Activated CD4-positive, CD25-positive, alpha-beta regulatory T cell treated with anti-CD3 and anti-CD28 coated beads, Interleukin-2, amount 50 U/mL, for 16 hours (primary cell): ENCODE data around the gene QKI.
"Not testable (repeated sequence)": the region's sequence is repeated elsewhere in the genome, so short reads cannot be mapped to it uniquely, and the experiment has no call there.

Experiments used
- DNase-seq: peaks from one replicate; pipeline ENCODE4 v3.0.0-alpha.2; 2020; ENCODE audit warnings: low read depth, low spot score

Gene QKI

GRCh38 chr6:163414117-163414945, at the start of gene QKI:
Gene QKI, plus strand, starts transcription at chr6:163414718. Its CDS starts 476 bp downstream, at chr6:163415194.
- DNase-seq, result peak; percentile 55

GRCh38 chr6:163366288-163366687, 48.2 kb upstream of the QKI start:
- no peak for DNase-seq

- no peak for DNase-seq
Measured at GRCh38 chr6:163367497-163368183, 46.9 kb upstream of the QKI start.

DNA sequence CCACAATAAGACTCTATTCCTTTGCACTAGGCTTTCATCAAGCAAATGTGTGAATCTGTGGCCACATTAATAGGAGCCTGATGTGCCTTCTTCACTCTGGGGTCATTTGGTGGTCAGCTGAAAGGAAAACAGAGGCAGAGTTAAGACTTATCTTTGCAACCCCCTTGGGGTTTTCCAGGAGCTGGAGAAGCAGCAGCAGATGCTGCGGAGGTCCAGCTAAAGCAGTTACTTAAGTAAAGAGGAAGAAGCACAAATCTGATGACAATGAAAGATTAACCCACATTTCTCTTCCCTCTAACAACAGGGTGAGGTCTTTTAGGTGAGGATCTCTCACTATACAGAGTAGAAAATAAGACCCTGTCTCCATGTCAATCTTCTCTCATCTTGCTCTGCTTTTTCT, 45.4 kb upstream of the QKI start:
- no peak for DNase-seq

DNA sequence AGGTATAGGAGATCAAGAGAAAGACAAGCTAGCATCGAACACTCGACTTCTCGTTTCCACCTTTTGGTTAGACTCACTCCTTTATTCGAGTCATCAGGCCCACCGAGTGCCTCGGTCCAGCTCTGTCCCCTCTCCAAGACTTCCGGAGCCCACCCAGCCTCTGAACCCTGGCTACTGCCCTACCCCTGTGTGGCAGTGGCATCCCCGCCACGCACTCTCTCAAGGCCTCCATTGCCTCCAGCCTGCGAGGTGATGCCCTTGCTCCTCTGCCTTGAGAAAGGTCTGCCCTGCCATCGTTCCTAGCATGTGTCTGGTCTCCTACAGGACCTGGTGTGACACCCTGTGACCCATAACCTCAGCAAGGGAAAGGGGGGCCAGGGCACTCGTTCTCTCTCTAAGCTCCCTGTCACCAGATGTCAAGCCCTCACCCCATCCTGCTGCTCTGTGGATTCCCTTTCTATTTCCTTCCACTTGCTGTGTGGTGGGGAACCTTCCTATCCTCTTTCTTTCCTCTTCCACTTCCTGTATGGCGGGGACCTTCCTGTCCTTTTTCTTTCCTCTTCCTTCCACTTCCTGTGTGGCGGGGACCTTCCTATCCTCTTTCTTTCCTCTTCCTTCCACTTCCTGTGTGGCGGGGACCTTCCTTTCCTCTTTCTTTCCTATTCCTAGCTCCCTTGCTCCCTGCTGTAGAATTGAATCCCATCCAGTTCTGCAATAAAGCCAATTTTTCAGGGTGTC, 44.7 kb upstream of the QKI start:
- DNase-seq, result no peak

DNA sequence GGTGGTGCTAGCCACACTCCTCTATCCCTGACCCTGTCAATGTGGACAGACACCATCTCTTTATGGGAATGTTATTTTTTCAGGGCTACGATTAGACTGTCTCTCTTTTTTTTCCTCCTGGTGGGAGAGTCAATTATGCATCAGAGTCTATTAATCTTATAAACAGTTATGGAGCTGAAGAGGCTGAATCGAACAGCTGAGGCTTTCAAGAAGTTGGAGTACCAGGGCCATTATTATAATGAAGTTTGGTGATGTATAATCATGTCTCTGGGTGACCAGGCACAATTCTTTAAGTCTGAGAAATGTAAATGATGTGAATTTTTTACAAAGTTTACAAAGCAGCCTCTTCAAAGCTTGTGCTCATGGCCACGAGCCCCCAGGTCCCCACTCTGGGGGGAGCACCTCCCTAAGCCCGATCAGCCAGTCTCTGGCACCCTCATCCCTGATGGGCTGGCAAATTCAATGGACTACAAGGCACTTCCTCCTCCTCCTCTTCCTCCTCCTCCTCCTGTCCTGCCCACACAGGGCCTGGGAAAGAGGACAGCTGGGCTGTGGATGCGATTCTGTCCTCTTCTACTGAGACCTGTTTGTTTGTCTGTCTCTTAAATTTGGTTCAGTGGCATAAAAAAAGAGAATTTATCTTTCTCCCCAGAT, 43.9 kb upstream of the QKI start:
- DNase-seq, result no peak

DNA sequence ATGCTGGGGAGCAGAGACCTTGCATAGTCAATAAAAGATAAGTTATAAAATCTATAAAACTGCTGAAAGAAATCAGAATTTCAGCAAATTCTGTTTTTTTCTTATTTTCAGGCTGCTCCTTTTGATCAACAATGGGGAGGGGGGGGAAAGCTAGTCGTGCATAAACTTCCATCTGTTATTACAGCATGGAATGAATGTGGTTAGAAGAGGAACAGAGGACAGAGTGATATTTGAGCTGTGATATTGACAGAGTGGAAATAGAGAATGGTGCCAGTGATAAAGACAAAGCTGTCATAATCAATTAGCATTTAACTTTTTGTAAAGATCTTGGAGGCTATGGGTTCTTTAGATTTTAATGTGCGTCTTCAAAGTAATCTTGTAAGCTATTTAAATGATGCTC, 43.4 kb upstream of the QKI start:
- DNase-seq, result no peak

GRCh38 chr6:163373240-163373639, 41.3 kb upstream of the QKI start:
- DNase-seq, result no peak

DNA sequence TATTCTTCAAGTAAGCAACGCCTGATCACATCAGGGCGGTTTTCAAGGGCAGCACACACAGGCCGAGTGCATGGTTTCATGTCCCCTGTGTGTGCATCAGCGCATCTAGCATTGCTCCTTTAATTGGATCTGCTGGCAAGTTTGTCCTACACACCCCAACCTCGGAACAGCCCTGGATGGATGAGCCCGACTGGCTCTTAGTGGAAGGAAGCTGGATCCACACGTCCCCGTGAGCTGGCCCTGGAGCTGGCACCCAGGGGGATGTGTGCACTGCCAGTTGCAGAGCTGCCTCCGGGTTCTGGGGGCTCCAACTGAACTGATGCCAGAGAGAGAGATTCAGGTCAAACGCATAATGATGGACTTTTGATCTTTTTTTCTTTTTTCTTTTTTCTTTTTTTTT, 39.2 kb upstream of the QKI start:
- no peak for DNase-seq

DNA sequence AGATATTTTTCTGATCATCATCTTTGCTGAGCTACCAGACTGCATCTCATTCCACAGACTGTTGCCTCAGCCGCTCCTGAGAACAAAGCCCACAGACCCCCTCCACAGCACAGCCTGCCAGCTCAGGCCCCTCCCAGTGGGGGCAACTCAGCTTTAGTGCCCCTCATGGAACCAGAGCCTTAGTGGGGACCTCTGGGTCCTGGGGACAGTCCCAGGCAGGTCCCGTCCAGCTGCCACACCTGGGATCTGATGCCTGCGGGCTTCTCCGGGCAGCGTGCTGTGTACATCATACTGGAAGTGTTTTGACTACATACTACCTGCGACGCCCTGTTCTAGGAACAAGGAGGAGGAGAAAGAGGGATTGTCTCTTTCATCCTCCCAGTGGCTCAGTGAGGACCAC, 38.3 kb upstream of the QKI start:
- DNase-seq, result no peak

DNA sequence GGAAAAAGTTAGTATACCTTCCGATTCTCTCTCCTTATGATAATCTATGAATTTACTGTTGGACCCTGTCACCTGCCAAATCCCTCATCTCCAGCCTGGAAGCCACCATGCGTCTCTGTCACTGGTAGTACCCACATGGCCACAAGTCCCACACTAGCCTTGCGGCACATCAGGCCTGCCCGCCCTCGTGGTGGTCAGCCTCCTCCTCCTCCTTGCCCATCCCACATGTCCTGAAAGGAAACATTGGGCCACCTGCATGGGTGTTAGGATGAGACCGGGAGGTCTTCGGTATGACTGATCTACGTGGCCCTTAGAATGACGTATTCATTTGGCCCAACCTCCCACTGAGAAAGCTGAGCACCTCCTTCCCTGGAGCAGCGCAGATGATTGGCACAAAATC, 37.0 kb upstream of the QKI start:
- no peak for DNase-seq

GRCh38 chr6:163380216-163380615, 34.3 kb upstream of the QKI start:
- DNase-seq, result no peak

GRCh38 chr6:163381118-163381756, 33.3 kb upstream of the QKI start:
- no peak for DNase-seq

GRCh38 chr6:163383396-163383795, 31.1 kb upstream of the QKI start:
- not testable (repeated sequence) for DNase-seq

DNA sequence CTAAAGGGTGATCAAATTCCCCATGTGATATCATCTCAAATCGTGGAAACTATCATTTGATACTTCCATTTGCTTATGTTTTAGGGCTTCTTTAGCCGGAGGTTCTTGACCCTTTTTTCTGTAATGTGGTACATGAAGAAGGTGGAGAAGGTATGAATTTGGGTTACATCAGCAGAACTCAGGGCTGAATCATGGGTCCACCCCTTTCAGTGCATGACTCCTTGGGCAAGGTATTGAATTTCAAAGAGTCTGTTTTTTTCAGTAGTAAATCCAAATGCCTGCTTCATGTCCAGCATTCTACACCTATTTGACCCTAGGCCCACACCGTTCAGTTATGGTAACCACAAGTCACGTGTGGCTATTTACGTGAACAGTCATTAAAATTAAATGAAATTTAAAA, 30.6 kb upstream of the QKI start:
- DNase-seq, result no peak

- no peak for DNase-seq
Measured at GRCh38 chr6:163384510-163384909, 30.0 kb upstream of the QKI start.

GRCh38 chr6:163385503-163385902, 29.0 kb upstream of the QKI start:
- DNase-seq, result not testable (repeated sequence)

DNA sequence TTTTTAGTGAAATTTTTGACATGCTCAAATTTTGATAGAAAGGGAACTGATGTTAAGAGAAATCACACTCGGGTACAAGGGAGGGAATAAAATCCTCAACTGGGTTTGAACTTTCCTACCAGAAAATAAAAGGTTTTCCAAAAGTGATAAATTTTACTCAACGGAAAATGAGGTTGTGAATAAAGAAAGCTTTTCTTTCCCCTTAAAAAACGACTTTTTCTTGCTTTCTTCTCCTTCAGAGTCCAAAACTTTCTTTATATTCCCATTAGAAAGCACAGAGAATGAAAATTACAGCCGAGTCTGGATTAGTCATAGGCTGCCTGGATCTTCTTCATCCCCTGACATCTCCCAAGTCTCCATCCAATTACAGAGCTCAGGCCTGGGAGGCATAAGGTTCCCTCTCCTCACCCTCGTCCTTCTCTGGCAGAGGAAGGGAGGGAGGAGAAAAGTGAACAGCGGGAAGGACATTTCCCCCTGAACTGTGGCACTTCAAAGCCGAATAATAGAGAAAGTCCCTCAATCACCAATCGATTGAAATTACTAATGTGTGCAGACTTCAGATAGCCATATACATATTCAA, 28.1 kb upstream of the QKI start:
- DNase-seq, result no peak

DNA sequence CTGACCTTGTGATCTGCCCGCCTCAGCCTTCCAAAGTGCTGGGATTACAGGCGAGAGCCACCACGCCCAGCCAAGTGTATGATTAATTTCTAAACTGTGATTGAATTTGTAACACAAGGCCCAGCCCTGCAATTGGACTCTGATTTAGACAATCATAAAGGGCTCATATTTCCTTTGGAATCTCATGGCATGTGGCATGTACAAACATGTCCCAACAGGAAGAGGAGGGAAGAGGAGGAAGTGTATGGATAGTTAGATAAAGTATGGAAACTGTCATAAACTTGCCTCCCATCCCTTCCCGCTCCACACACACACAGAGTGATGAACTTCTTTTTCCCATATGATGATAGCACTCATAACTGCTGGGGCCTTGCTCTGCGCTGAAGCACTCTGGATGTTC, 27.2 kb upstream of the QKI start:
- DNase-seq, result no peak

DNA sequence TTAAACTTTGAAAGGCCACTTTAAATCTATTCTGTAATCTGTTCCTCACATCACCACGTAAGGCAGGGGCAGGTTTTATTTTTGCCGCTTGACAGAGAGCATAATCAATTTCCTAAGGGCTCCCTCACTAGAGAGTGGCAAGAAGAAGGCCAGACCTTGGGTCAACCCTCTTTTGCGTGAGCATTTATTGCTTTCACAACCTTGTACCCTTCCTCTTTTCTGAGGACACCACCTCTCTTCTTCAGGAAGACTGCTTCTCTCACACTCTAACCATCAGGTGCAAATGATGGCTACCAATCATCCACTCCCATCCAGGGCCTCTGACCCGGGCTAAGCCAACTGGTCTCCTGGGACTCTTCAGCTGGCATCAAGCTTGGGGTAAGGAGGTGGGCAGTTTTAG, 25.2 kb upstream of the QKI start:
- DNase-seq, result no peak

DNA sequence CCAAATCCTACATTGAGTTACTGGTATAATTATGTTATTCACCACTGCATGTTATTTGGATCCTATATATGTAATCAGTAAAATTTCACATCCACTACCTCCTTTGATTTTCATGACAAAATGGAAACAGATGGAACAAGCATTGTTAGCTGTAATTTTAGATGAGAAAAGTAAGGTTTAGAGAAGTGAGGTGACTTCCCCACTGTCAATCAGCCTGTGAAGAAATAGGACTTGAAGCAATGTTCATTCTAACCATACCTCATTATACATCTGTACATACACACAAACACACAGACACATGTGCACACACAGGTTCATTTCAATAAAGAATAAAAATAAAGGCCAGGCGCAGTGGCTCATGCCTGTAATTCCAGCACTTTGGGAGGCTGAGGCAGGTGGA, 23.7 kb upstream of the QKI start:
- no peak for DNase-seq
